GM12865 (cell line): ENCODE data around the gene MOCS2.
A peak's percentile ranks its signal among the peaks of the same experiment; 100 is the strongest.

Source experiments
- DNase-seq: peaks from one replicate; pipeline ENCODE4 v3.0.0; 2010; ENCODE audit warnings: low read depth
- H3K4me3 ChIP-seq: 2 replicates; pipeline ENCODE4 v1.5.1; 2011; ENCODE audit warnings: mild to moderate bottlenecking, low read depth, low read length, control low read depth
- CTCF ChIP-seq: IDR thresholded peaks from 2 replicates; pipeline ENCODE4 v1.5.1; 2011; ENCODE audit warnings: low read length, control low read depth, low read depth, inconsistent platforms; ENCODE audit not compliant: insufficient read depth; ENCODE audit errors: missing control alignments

MOCS2 gene

GRCh38 chr5:53109443-53110127, at the start of gene MOCS2:
MOCS2 (minus strand) TSS chr5:53109757; CDS start chr5:53107174, 2,583 bp downstream.
- peak; percentile 95 for DNase-seq
- peak within 1 kb of the TSS; percentile 96 for H3K4me3 ChIP-seq
- TF ChIP-seq CTCF: no peak

- TF ChIP-seq CTCF: no peak
- DNase-seq: no peak
- H3K4me3 ChIP-seq: no peak overlapping the region
Measured at GRCh38 chr5:53151713-53152458, 42.3 kb upstream of the MOCS2 start.

GRCh38 chr5:53133020-53133419, 23.5 kb upstream of the MOCS2 start:
- no peak overlapping the region for H3K4me3 ChIP-seq
- DNase-seq: no peak
- TF ChIP-seq CTCF: no peak

GRCh38 chr5:53130266-53130665, 20.7 kb upstream of the MOCS2 start:
- H3K4me3 ChIP-seq: no peak overlapping the region
- DNase-seq: no peak
- TF ChIP-seq CTCF: no peak

GRCh38 chr5:53128481-53128880, 18.9 kb upstream of the MOCS2 start:
- no peak for DNase-seq
- no peak overlapping the region for H3K4me3 ChIP-seq
- TF ChIP-seq CTCF: no peak

- TF ChIP-seq CTCF: no peak
- no peak for DNase-seq
Measured at GRCh38 chr5:53127107-53127506, 17.6 kb upstream of the MOCS2 start.

GRCh38 chr5:53126521-53126920, 17.0 kb upstream of the MOCS2 start:
- TF ChIP-seq CTCF: no peak
- no peak for DNase-seq

More at GRCh38 chr5:53127107-53127506, 17.6 kb upstream of the MOCS2 start:
- H3K4me3 ChIP-seq: no peak overlapping the region

More at GRCh38 chr5:53126521-53126920, 17.0 kb upstream of the MOCS2 start:
- no peak overlapping the region for H3K4me3 ChIP-seq
